Embryonic facial prominence (tissue), 1 donor: ENCODE data around the gene MAGEB3.

ENCODE experiments used
- DNase-seq: peaks from one replicate; pipeline ENCODE4 v3.0.0-alpha.2; 2016; ENCODE audit errors: extremely low spot score

The MAGEB3 gene

DNA sequence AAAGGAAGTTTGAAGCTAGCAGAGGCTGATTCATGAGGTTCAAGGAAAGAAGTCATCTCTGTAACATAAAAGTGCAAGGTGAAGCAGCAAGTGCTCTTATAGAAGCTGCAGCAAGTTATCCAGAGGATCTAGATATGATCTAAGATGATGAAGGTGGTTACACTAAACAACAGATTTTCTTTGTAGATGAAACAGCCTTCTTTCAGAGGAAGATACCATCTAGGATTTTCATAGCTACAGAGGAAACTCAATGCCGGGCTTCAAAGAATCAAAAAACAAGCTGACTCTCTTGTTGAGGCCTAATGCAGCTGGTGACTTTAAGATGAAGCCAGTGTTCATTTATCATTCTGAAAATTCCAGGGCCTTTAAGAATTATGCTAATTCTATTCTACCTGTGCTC, 50.0 kb downstream of the MAGEB3 start:
- DNase-seq = no peak

GRCh38 chrX:30282527-30282926, 52.1 kb downstream of the MAGEB3 start:
- DNase-seq = no peak

DNA sequence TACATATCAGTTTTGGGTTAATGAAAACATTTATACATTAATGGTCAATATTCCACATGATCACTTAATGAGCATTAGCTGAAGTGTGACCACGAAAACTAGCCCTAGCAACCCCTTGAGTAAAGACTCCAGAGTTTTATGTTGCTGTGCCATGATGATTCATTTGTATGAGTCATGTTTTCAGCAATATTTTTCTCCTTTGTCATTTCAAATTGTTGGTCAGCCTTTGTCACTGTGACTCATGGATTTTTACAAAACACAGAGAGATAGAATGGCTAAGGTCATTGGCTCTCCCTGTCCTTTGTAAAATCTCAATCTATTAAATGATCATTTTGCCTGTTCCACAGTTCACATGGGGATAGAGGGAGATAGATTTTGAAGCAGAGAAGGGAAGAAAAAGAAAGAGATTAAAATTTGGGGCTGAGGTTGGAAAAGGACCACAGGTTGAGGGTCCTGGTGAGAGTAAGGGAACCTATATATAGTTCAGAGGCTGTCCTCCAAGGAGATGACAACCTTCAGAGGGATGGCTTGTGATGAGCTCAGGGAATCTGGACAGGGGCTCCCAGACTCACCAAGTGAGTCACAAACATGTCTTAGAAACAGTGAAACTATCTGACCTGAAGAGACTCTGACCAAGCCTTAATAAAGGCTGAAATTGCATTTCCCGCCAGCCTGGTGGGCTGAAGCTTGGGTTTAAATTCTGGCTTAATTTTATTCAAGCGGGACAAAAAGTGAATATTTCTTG, 53.2 kb downstream of the MAGEB3 start:
- DNase-seq = no peak
